BE2C (cell line): ENCODE measurements around the gene IER5.

Experiments
- DNase-seq: peaks from one replicate; pipeline ENCODE4 v3.0.0-alpha.2; 2020
- H3K27me3 ChIP-seq: fragments of 250-450 bp; sonication (Bioruptor Pico); 2 replicates; pipeline ENCODE4 v1.5.1; 2020; ENCODE audit warnings: mild to moderate bottlenecking
- H3K36me3 ChIP-seq: fragments of 250-450 bp; sonication (Bioruptor Pico); 2 replicates; pipeline ENCODE4 v1.5.1; 2020; ENCODE audit warnings: mild to moderate bottlenecking
- H3K4me1 ChIP-seq: fragments of 250-450 bp; sonication (Bioruptor Pico); 2 replicates; pipeline ENCODE4 v1.5.1; 2020
- H3K4me3 ChIP-seq: 2 replicates; pipeline ENCODE4 v1.5.1; 2011; ENCODE audit warnings: low read depth, low read length
- H3K9me3 ChIP-seq: fragments of 250-450 bp; sonication (Bioruptor Pico); 2 replicates; pipeline ENCODE4 v1.5.1; 2020
- CTCF ChIP-seq: IDR thresholded peaks from 2 replicates; pipeline ENCODE4 v1.5.1; 2012; ENCODE audit warnings: mild to moderate bottlenecking, low read depth, low read length

The IER5 gene

GRCh38 chr1:181103399-181103798 is 14.9 kb downstream of the IER5 start:
- TF ChIP-seq CTCF: no peak
- no peaks in the 10 kb centered on the region for H3K36me3 ChIP-seq
- H3K4me3 ChIP-seq: no peak overlapping the region
- no peaks in the 10 kb centered on the region for H3K9me3 ChIP-seq
- H3K4me1 ChIP-seq: peaks cover 27% of the 10 kb centered on the region
- no peak for DNase-seq
- H3K27me3 ChIP-seq: no peaks in the 10 kb centered on the region

GRCh38 chr1:181104042-181104789 is 15.7 kb downstream of the IER5 start:
- no peaks in the 10 kb centered on the region for H3K27me3 ChIP-seq

GRCh38 chr1:181104790-181105133 is 16.3 kb downstream of the IER5 start:
- TF ChIP-seq CTCF: no peak
- H3K4me1 ChIP-seq: peaks cover 16% of the 10 kb centered on the region
- H3K27me3 ChIP-seq: no peaks in the 10 kb centered on the region

More at GRCh38 chr1:181104042-181104789, 15.7 kb downstream of the IER5 start:
- Histone ChIP-seq H3K36me3 (no peaks in the 10 kb centered on the region), H3K9me3 (no peaks in the 10 kb centered on the region), H3K4me1 (peaks cover 22% of the 10 kb centered on the region), H3K4me3 (peak overlapping the region; percentile 77)
- no peak for DNase-seq
- 0 out of 2 replicates have a peak, but pooled peaks have one; percentile 12 for TF ChIP-seq CTCF

GRCh38 chr1:181105134-181106021 is 16.9 kb downstream of the IER5 start:
- no peak for TF ChIP-seq CTCF
- no peaks in the 10 kb centered on the region for H3K9me3 ChIP-seq
- H3K4me3 ChIP-seq: peak overlapping the region; percentile 77
- no peaks in the 10 kb centered on the region for H3K27me3 ChIP-seq
- no peaks in the 10 kb centered on the region for H3K36me3 ChIP-seq
- peaks cover 10% of the 10 kb centered on the region for H3K4me1 ChIP-seq
- peak; percentile 98 for DNase-seq

More at GRCh38 chr1:181104790-181105133, 16.3 kb downstream of the IER5 start:
- H3K36me3 ChIP-seq: no peaks in the 10 kb centered on the region
- no peak for DNase-seq
- peak overlapping the region; percentile 77 for H3K4me3 ChIP-seq
- H3K9me3 ChIP-seq: no peaks in the 10 kb centered on the region

- Histone ChIP-seq H3K36me3 (no peaks in the 10 kb centered on the region), H3K4me1 (peaks cover 6% of the 10 kb centered on the region), H3K9me3 (no peaks in the 10 kb centered on the region), H3K4me3 (peak overlapping the region; percentile 45), H3K27me3 (no peaks in the 10 kb centered on the region)
- DNase-seq: no peak
- TF ChIP-seq CTCF: no peak
Measured at GRCh38 chr1:181106022-181106312, 17.5 kb downstream of the IER5 start.

GRCh38 chr1:181106479-181106878 is 18.0 kb downstream of the IER5 start:
- Histone ChIP-seq H3K4me3 (no peak overlapping the region), H3K36me3 (no peaks in the 10 kb centered on the region), H3K9me3 (no peaks in the 10 kb centered on the region), H3K27me3 (no peaks in the 10 kb centered on the region), H3K4me1 (peaks cover 6% of the 10 kb centered on the region)
- TF ChIP-seq CTCF: no peak
- no peak for DNase-seq
